Right lobe of liver (tissue), 4 donors: ENCODE data around the gene C11orf58.

ENCODE experiments used
- POLR2A ChIP-seq: fragments of 450-650 bp; IDR thresholded peaks from one replicate; pipeline ENCODE4 v1.6.1; 2017; ENCODE audit warnings: antibody characterized with exemption, mild to moderate bottlenecking
- TF ChIP-seq, protein P1 (sequence below), 4 donors: fragments of 200-600 bp in 3 of 4; fragments of 450-650 bp in 1 of 4; IDR thresholded peaks; one replicate each; pipeline versions ENCODE4 v1.5.1 to v1.8.0; 2016 to 2022; ENCODE audit warnings: antibody characterized with exemption in 4 of 4, mild to moderate bottlenecking in 2 of 4
- donor health status: DM: no; HTN: no; CAD: no.
- donor health status: DM: no; HTN: no; CAD: no.
- donor health status: DM: no; HTN: yes; CAD: no.

DNA sequence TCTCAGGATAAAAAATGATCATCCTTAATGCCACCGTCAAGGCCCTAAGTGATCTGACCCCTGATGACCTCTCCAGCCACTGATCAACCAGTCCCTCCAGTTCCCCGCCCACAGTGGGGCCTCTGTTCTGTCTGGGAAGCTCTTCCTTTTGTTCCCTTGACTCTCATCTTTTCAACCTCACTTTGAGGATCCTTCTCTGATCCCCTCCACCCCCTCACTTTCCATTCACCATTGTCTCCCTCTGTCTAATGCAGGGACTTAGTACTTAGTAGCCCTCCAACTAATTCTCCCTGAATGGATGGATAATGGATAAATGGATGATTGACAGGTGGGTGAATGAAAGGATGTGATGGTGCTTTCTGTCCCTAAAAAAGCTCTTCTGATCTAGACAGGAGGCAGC is 45.6 kb downstream of the C11orf58 start:
- TF ChIP-seq, protein P1, sequence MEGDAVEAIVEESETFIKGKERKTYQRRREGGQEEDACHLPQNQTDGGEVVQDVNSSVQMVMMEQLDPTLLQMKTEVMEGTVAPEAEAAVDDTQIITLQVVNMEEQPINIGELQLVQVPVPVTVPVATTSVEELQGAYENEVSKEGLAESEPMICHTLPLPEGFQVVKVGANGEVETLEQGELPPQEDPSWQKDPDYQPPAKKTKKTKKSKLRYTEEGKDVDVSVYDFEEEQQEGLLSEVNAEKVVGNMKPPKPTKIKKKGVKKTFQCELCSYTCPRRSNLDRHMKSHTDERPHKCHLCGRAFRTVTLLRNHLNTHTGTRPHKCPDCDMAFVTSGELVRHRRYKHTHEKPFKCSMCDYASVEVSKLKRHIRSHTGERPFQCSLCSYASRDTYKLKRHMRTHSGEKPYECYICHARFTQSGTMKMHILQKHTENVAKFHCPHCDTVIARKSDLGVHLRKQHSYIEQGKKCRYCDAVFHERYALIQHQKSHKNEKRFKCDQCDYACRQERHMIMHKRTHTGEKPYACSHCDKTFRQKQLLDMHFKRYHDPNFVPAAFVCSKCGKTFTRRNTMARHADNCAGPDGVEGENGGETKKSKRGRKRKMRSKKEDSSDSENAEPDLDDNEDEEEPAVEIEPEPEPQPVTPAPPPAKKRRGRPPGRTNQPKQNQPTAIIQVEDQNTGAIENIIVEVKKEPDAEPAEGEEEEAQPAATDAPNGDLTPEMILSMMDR (IDR thresholded peaks at IDR 0.05): no peak
- no peak for TF ChIP-seq POLR2A
